Keratinocyte (primary cell): ENCODE data around the gene ST3GAL5. TPM values are rescaled to one million over a fixed set of nuclear protein-coding genes. Genes with fewer than 3 reads are reported as not detected.

ENCODE experiments used
- DNase-seq: peaks from one replicate; pipeline ENCODE4 v3.0.0-alpha.2; 2011; ENCODE audit warnings: low read depth, missing footprints, low spot score
- FAIRE-seq: peaks from 2 replicates; lab custom pipeline; 2011; peaks lifted over from hg19 to GRCh38; lab: Jason Lieb, UNC
- H2AFZ ChIP-seq: 2 replicates; pipeline ENCODE4 v1.6.0; 2012; ENCODE audit warnings: low read length, control low read depth, inconsistent platforms; ENCODE audit not compliant: control insufficient read depth
- H3K27ac ChIP-seq: 2 replicates; pipeline ENCODE4 v1.5.1; 2011; ENCODE audit warnings: low read length; ENCODE audit not compliant: control insufficient read depth, insufficient read depth
- H3K27me3 ChIP-seq: 3 replicates; pipeline ENCODE4 v1.6.0; 2011; ENCODE audit warnings: low read length; ENCODE audit not compliant: control insufficient read depth, insufficient read depth; ENCODE audit errors: extremely low read depth
- H3K36me3 ChIP-seq, 2 experiments: 2 replicates in 1 of 2; 3 replicates in 1 of 2; pipeline ENCODE4 v1.5.1; 2011; ENCODE audit warnings: low read length in 2 of 2, mild to moderate bottlenecking in 1 of 2; ENCODE audit not compliant: control insufficient read depth in 2 of 2, insufficient read depth in 2 of 2; ENCODE audit errors: extremely low read depth in 1 of 2
- H3K4me1 ChIP-seq: 3 replicates; pipeline ENCODE4 v1.5.1; 2011; ENCODE audit warnings: low read length; ENCODE audit not compliant: control insufficient read depth, insufficient read depth; ENCODE audit errors: extremely low read depth
- H3K4me2 ChIP-seq: 3 replicates; pipeline ENCODE4 v1.6.0; 2011; ENCODE audit warnings: low read depth, low read length; ENCODE audit not compliant: control insufficient read depth, insufficient read depth; ENCODE audit errors: extremely low read depth
- H3K4me3 ChIP-seq, 3 experiments: fragments of 200-600 bp in 1 of 3; sonication (generic) in 1 of 3; 2 replicates in 2 of 3; 3 replicates in 1 of 3; pipeline ENCODE4 v1.5.1; 2011 to 2016; ENCODE audit warnings: low read length in 3 of 3, mild to moderate bottlenecking in 3 of 3, control low read depth in 2 of 3, inconsistent platforms in 1 of 3, low read depth in 1 of 3, mixed read lengths in 1 of 3, mixed run types in 1 of 3, moderate library complexity in 1 of 3; ENCODE audit not compliant: control insufficient read depth in 2 of 3, insufficient read depth in 2 of 3; ENCODE audit errors: extremely low read depth in 1 of 3
- H3K79me2 ChIP-seq: 2 replicates; pipeline ENCODE4 v1.6.0; 2012; ENCODE audit warnings: low read length; ENCODE audit not compliant: control insufficient read depth, insufficient read depth
- H3K9ac ChIP-seq: 3 replicates; pipeline ENCODE4 v1.6.0; 2011; ENCODE audit warnings: low read length; ENCODE audit not compliant: control insufficient read depth, insufficient read depth; ENCODE audit errors: extremely low read depth
- H3K9me1 ChIP-seq: 3 replicates; pipeline ENCODE4 v1.6.0; 2011; ENCODE audit warnings: low read length; ENCODE audit not compliant: control insufficient read depth, insufficient read depth; ENCODE audit errors: extremely low read depth
- H3K9me3 ChIP-seq: 2 replicates; pipeline ENCODE4 v1.5.1; 2012; ENCODE audit warnings: low read depth, low read length; ENCODE audit not compliant: control insufficient read depth
- H4K20me1 ChIP-seq: 3 replicates; pipeline ENCODE4 v1.6.0; 2011; ENCODE audit warnings: low read length; ENCODE audit not compliant: control insufficient read depth, insufficient read depth; ENCODE audit errors: extremely low read depth
- CTCF ChIP-seq, 3 experiments: IDR thresholded peaks in 1 of 3; conservative IDR thresholded peaks in 1 of 3; optimal IDR thresholded peaks in 1 of 3; 2 replicates in 2 of 3; 3 replicates in 1 of 3; pipeline versions ENCODE3 to v1.5.1; 2011; ENCODE audit warnings: low read length in 3 of 3, mild to moderate bottlenecking in 3 of 3, moderate library complexity in 2 of 3, control low read depth in 1 of 3, inconsistent platforms in 1 of 3; ENCODE audit not compliant: insufficient read depth in 2 of 3; ENCODE audit errors: extremely low read depth in 1 of 3
- EZH2 ChIP-seq: IDR thresholded peaks from one replicate; pipeline ENCODE4 v1.6.1; 2012; ENCODE audit warnings: inconsistent platforms, mild to moderate bottlenecking, low read length, moderate library complexity
- dilution Hi-C: fragments of 300-500 bp; cut with MboI; formaldehyde crosslinking; loops from one replicate; pipeline ENCODE4 v1.7.0; 2020; ENCODE audit warnings: low sequenced_read_pairs; ENCODE audit not compliant: extremely low pct_ligation_motif_present
- polyA plus RNA-seq, 5 experiments: library from polyadenylated mRNA; depleted of rRNA in 3 of 5; stranded (reverse) in 3 of 5; stranded (forward) in 1 of 5; unstranded in 1 of 5; fragments of >200 nt; gene quantifications; 1 replicate in 1 of 5; 2 replicates in 3 of 5; 3 replicates in 1 of 5; pipeline versions ENCODE4 v1.2.1 to v1.2.3, GENCODE V29; 2011 to 2012; ENCODE audit warnings: missing spikeins in 2 of 5, low read depth in 1 of 5, low replicate concordance in 1 of 5

ST3GAL5 gene
- polyA plus RNA-seq, 1 donor (not counting 4 experiments of a cell fraction or from before 2014, with no cell fraction given), result 43.5 TPM

- H3K9me1 ChIP-seq, result no peaks in the 10 kb centered on the region
- H4K20me1 ChIP-seq, result no peaks in the 10 kb centered on the region
- H3K9me3 ChIP-seq, result no peaks in the 10 kb centered on the region
- H3K4me2 ChIP-seq, result peak overlapping the region; percentile 25
- FAIRE-seq, result peak; percentile 63
- H2AFZ ChIP-seq, result peak overlapping the region; percentile 66
- H3K79me2 ChIP-seq, result no peaks in the 10 kb centered on the region
- no peaks in the 10 kb centered on the region for H3K27me3 ChIP-seq
- TF ChIP-seq EZH2 (no peak), CTCF (optimal IDR thresholded peaks at IDR 0.05 in 1 of 3, IDR thresholded peaks at IDR 0.05 in 1 of 3, conservative IDR thresholded peaks at IDR 0.05 in 1 of 3; ENCODE audit: extremely low read depth in 1 of 3, insufficient read depth in 2 of 3, low read length in 3 of 3) (no peak)
- H3K4me1 ChIP-seq, result peaks cover 35% of the 10 kb centered on the region
- H3K9ac ChIP-seq, result no peak overlapping the region
- no peak for DNase-seq
- dilution Hi-C loops, result no loop called here
- H3K27ac ChIP-seq, result no peak overlapping the region
- no peaks in the 10 kb centered on the region for H3K36me3 ChIP-seq
- no peak overlapping the region for H3K4me3 ChIP-seq
Measured at GRCh38 chr2:85930129-85931124, 41.6 kb upstream of the ST3GAL5 start.

GRCh38 chr2:85929096-85930050 is 40.6 kb upstream of the ST3GAL5 start:
- H4K20me1 ChIP-seq, result no peaks in the 10 kb centered on the region
- H3K4me1 ChIP-seq, result peaks cover 38% of the 10 kb centered on the region

More at GRCh38 chr2:85929096-85930050, 40.6 kb upstream of the ST3GAL5 start:
- Histone ChIP-seq H3K27ac (no peak overlapping the region), H2AFZ (no peak overlapping the region), H3K9me1 (no peaks in the 10 kb centered on the region), H3K79me2 (no peaks in the 10 kb centered on the region), H3K27me3 (no peaks in the 10 kb centered on the region), H3K36me3 (no peaks in the 10 kb centered on the region), H3K9ac (no peak overlapping the region), H3K4me3 (no peak overlapping the region), H3K9me3 (no peaks in the 10 kb centered on the region), H3K4me2 (no peak overlapping the region)
- DNase-seq (no peak), FAIRE-seq (no peak)
- dilution Hi-C loops, result no loop called here
- TF ChIP-seq EZH2, result no peak
- no peak for TF ChIP-seq CTCF (optimal IDR thresholded peaks at IDR 0.05 in 1 of 3, IDR thresholded peaks at IDR 0.05 in 1 of 3, conservative IDR thresholded peaks at IDR 0.05 in 1 of 3; ENCODE audit: extremely low read depth in 1 of 3, insufficient read depth in 2 of 3, low read length in 3 of 3)
